ENCODE measurements around the gene MORC2. TPM values are rescaled to one million over a fixed set of nuclear protein-coding genes. Genes with fewer than 3 reads are reported as not detected.

MORC2 gene
- total RNA-seq, 1 experiment from 2014 or later: 12.0 TPM

GRCh38 chr22:30889996-30890480 is 78.5 kb downstream of the MORC2 start:
- no peaks in the 10 kb centered on the region for H3K4me1 ChIP-seq (ENCODE audit: insufficient read depth, low read length)
- no peak overlapping the region for H3K4me2 ChIP-seq (ENCODE audit: low read length)
- ATAC-seq: no peak
- H2AFZ ChIP-seq (ENCODE audit: low read length): no peak overlapping the region
- H3K9ac ChIP-seq (ENCODE audit: low read length): no peak overlapping the region
- no peak overlapping the region for H3K27ac ChIP-seq (ENCODE audit: low read length)
- no peaks in the 10 kb centered on the region for H3K9me2 ChIP-seq (replicated peaks; ENCODE audit: low read length)
- CTCF ChIA-PET: interaction anchor here (0.5 kb wide), 1 partner anchor 126 kb away, joined by 4 read pairs; no protein-coding TSS in a partner anchor
- TF ChIP-seq EZH2 (IDR thresholded peaks at IDR 0.05; ENCODE audit: low read length, unreplicated experiment) (no peak), CTCF (conservative IDR thresholded peaks at IDR 0.05; ENCODE audit: low read depth, low read length) (no peak), EZH2phosphoT487 (IDR thresholded peaks at IDR 0.05; ENCODE audit: borderline replicate concordance, low read length) (no peak)
- no peaks in the 10 kb centered on the region for H3K27me3 ChIP-seq (ENCODE audit: low read length)
- DNase-seq: no peak
- no peaks in the 10 kb centered on the region for H4K20me1 ChIP-seq (ENCODE audit: low read length)
- H3K9me3 ChIP-seq (ENCODE audit: low read length): no peaks in the 10 kb centered on the region
- intact Hi-C loops (cut with micrococcal nuclease): no loop called here
- no peaks in the 10 kb centered on the region for H3K79me2 ChIP-seq (ENCODE audit: low read length)
- no TSS peak for BruUV-seq (replicated peaks)
- no peak overlapping the region for H3K4me3 ChIP-seq (ENCODE audit: low read length)
- H3K36me3 ChIP-seq (ENCODE audit: low read depth, low read length): no peaks in the 10 kb centered on the region
- POLR2A ChIA-PET (ENCODE audit: unreplicated experiment): no interaction called here
- no peaks in the 10 kb centered on the region for H3F3A ChIP-seq (ENCODE audit: low read length, unreplicated experiment)

GRCh38 chr22:30889268-30889995 is 79.1 kb downstream of the MORC2 start:
- Histone ChIP-seq H3K27ac (ENCODE audit: low read length) (no peak overlapping the region), H3K4me3 (ENCODE audit: low read length) (no peak overlapping the region), H3K4me2 (ENCODE audit: low read length) (no peak overlapping the region), H3K36me3 (ENCODE audit: low read depth, low read length) (no peaks in the 10 kb centered on the region), H3K79me2 (ENCODE audit: low read length) (no peaks in the 10 kb centered on the region), H3K4me1 (ENCODE audit: insufficient read depth, low read length) (no peaks in the 10 kb centered on the region), H3K9ac (ENCODE audit: low read length) (no peak overlapping the region), H3K9me3 (ENCODE audit: low read length) (no peaks in the 10 kb centered on the region), H4K20me1 (ENCODE audit: low read length) (no peaks in the 10 kb centered on the region), H2AFZ (ENCODE audit: low read length) (no peak overlapping the region), H3K27me3 (ENCODE audit: low read length) (no peaks in the 10 kb centered on the region), H3F3A (ENCODE audit: low read length, unreplicated experiment) (no peaks in the 10 kb centered on the region), H3K9me2 (replicated peaks; ENCODE audit: low read length) (no peaks in the 10 kb centered on the region)
- BruUV-seq (replicated peaks): no TSS peak
- no peak for DNase-seq
- TF ChIP-seq EZH2 (IDR thresholded peaks at IDR 0.05; ENCODE audit: low read length, unreplicated experiment): no peak
- ChIA-PET POLR2A (ENCODE audit: unreplicated experiment) (no interaction called here), CTCF (interaction anchor here (0.6 kb wide), 1 partner anchor 271 kb away, joined by 5 read pairs; no protein-coding TSS in a partner anchor)
- ATAC-seq: no peak
- intact Hi-C loops (cut with micrococcal nuclease): no loop called here

- H3K4me3 ChIP-seq (ENCODE audit: low read length): no peak overlapping the region
- CTCF ChIA-PET: no interaction called here
- BruUV-seq (replicated peaks): no TSS peak
These were observed 80.7 kb downstream of the MORC2 start for GRCh38 chr22:30887861-30888260.

More at GRCh38 chr22:30887861-30888260, 80.7 kb downstream of the MORC2 start:
- Histone ChIP-seq H3K4me1 (ENCODE audit: insufficient read depth, low read length) (no peaks in the 10 kb centered on the region), H3K36me3 (ENCODE audit: low read depth, low read length) (no peaks in the 10 kb centered on the region), H3K79me2 (ENCODE audit: low read length) (no peaks in the 10 kb centered on the region), H3K27ac (ENCODE audit: low read length) (no peak overlapping the region), H3K9ac (ENCODE audit: low read length) (no peak overlapping the region), H3F3A (ENCODE audit: low read length, unreplicated experiment) (no peaks in the 10 kb centered on the region), H3K27me3 (ENCODE audit: low read length) (no peaks in the 10 kb centered on the region), H3K4me2 (ENCODE audit: low read length) (no peak overlapping the region), H2AFZ (ENCODE audit: low read length) (no peak overlapping the region), H4K20me1 (ENCODE audit: low read length) (no peaks in the 10 kb centered on the region), H3K9me2 (replicated peaks; ENCODE audit: low read length) (no peaks in the 10 kb centered on the region), H3K9me3 (ENCODE audit: low read length) (no peaks in the 10 kb centered on the region)
- POLR2A ChIA-PET (ENCODE audit: unreplicated experiment): no interaction called here
- no peak for DNase-seq
- no peak for TF ChIP-seq EZH2phosphoT487 (IDR thresholded peaks at IDR 0.05; ENCODE audit: borderline replicate concordance, low read length)
- no peak for TF ChIP-seq CTCF (conservative IDR thresholded peaks at IDR 0.05; ENCODE audit: low read depth, low read length)
- TF ChIP-seq EZH2 (IDR thresholded peaks at IDR 0.05; ENCODE audit: low read length, unreplicated experiment): no peak
- intact Hi-C loops (cut with micrococcal nuclease): no loop called here
- no peak for ATAC-seq
